ENCODE results near the gene MED20. TPM values are rescaled to one million over a fixed set of nuclear protein-coding genes. Genes with fewer than 3 reads are reported as not detected.

MED20 gene
- total RNA-seq, 1 donor from 2014 or later, result 24.3 TPM

DNA sequence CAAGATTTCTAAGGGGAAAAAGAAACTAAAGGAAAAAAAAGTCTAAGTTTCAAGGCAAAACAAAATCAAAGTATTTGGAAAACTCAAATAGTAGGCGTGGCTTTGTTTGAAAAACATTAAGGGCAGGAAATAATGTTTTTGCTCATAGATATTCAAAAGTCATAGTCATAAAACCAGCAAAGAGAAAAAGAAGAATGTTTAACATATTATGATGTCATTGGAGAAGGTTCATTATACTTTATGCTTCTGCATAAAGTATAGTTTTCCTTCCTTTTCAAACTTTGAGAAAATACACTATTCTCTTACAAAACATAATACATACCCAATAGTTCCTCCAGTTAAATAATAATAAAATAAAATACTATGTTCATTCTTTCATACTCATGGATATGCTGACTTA lies 39.4 kb downstream of the MED20 start:
- Mint-ChIP-seq H3K4me3 (ENCODE audit: unreplicated experiment) (no peak overlapping the region), H3K9me3 (ENCODE audit: unreplicated experiment) (no peaks in the 10 kb centered on the region), H3K27ac (ENCODE audit: unreplicated experiment) (no peak overlapping the region), H3K4me1 (ENCODE audit: unreplicated experiment) (peaks cover 18% of the 10 kb centered on the region), H3K27me3 (ENCODE audit: unreplicated experiment) (no peaks in the 10 kb centered on the region), H3K36me3 (ENCODE audit: unreplicated experiment) (peaks cover 1% of the 10 kb centered on the region)
- TF ChIP-seq, protein P1, sequence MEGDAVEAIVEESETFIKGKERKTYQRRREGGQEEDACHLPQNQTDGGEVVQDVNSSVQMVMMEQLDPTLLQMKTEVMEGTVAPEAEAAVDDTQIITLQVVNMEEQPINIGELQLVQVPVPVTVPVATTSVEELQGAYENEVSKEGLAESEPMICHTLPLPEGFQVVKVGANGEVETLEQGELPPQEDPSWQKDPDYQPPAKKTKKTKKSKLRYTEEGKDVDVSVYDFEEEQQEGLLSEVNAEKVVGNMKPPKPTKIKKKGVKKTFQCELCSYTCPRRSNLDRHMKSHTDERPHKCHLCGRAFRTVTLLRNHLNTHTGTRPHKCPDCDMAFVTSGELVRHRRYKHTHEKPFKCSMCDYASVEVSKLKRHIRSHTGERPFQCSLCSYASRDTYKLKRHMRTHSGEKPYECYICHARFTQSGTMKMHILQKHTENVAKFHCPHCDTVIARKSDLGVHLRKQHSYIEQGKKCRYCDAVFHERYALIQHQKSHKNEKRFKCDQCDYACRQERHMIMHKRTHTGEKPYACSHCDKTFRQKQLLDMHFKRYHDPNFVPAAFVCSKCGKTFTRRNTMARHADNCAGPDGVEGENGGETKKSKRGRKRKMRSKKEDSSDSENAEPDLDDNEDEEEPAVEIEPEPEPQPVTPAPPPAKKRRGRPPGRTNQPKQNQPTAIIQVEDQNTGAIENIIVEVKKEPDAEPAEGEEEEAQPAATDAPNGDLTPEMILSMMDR (IDR thresholded peaks at IDR 0.05), result no peak
- no peak for DNase-seq (ENCODE audit: extremely low spot score, unreplicated experiment)

DNA sequence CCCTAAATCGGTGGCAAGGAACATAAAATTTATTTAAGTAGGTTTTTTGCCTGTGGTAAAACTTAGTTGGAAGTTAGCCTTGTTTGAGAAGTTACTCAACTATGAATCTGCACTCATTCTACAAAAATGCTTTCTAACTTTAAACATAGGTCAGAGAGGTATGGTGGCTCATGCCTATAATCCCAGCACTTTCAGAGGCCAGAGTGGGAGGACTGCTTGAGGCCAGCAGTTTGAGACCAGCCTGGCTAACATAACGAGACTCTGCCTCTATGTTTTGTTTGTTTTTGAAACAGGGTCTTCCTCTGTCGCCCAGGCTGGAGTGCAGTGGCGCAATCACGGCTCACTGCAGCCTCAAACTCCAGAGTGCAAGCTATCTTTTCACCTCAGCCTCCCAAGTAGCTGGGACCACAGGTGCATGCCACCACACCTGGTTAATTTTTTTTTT lies 42.0 kb downstream of the MED20 start:
- Mint-ChIP-seq H3K36me3 (ENCODE audit: unreplicated experiment) (peaks cover 1% of the 10 kb centered on the region), H3K4me1 (ENCODE audit: unreplicated experiment) (peaks cover 18% of the 10 kb centered on the region), H3K4me3 (ENCODE audit: unreplicated experiment) (no peak overlapping the region), H3K27me3 (ENCODE audit: unreplicated experiment) (no peaks in the 10 kb centered on the region), H3K9me3 (ENCODE audit: unreplicated experiment) (no peaks in the 10 kb centered on the region), H3K27ac (ENCODE audit: unreplicated experiment) (peak overlapping the region; percentile 14)
- TF ChIP-seq, protein P1 (IDR thresholded peaks at IDR 0.05), result no peak
- DNase-seq (ENCODE audit: extremely low spot score, unreplicated experiment), result no peak

DNA sequence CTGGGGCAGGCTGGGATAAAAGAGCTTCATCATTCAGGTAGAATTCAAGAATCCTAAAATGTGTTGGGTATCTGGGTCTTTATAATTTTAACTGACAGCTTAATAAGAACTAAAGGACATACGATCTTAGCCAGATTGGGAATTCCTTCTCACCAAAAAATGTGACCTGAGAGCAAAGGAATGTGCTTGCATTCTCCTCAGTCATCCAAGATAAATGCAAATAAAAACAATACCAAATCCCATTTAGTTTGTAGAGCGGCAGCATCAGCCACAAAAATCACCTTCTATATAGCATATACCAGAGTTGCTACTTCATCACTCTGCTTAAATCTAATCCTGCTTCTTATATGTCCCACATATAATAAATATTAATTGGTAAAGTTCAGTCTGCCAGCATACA lies 42.7 kb downstream of the MED20 start:
- Mint-ChIP-seq H3K9me3 (ENCODE audit: unreplicated experiment) (no peaks in the 10 kb centered on the region), H3K36me3 (ENCODE audit: unreplicated experiment) (peaks cover 1% of the 10 kb centered on the region), H3K27ac (ENCODE audit: unreplicated experiment) (no peak overlapping the region), H3K4me1 (ENCODE audit: unreplicated experiment) (peaks cover 18% of the 10 kb centered on the region), H3K27me3 (ENCODE audit: unreplicated experiment) (no peaks in the 10 kb centered on the region), H3K4me3 (ENCODE audit: unreplicated experiment) (no peak overlapping the region)
- DNase-seq (ENCODE audit: extremely low spot score, unreplicated experiment), result no peak
- TF ChIP-seq, protein P1 (IDR thresholded peaks at IDR 0.05), result no peak

DNA sequence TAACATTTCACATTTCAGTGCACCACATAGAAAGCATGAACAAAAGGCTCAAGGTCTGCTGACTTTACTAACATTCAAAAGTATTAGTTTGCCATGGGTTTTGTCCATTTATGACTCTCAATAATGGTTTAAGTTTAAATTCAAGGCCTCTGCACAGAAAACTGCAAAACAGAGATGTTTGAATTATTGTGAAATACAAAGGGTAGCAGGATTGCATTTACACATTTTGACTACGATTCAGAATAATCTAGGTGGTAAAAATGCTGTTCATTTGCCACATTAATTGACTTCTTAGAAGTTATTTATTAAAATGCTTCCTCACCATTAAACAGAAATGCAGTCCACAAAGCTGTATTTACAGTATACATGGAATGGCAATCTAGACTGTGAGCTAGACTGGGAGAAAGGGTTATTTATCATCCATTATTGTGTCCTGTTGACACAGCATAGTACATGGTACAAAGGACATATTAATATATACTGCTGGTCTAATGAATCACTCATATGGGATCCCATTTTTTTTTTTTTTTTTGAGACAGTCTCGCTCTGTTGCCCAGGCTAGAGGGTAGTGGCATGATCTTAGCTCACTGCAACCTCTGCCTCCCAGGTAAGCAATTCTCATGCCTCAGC lies 43.8 kb downstream of the MED20 start:
- TF ChIP-seq, protein P1 (IDR thresholded peaks at IDR 0.05), result no peak
- H3K27me3 Mint-ChIP-seq (ENCODE audit: unreplicated experiment), result no peaks in the 10 kb centered on the region
- peaks cover 18% of the 10 kb centered on the region for H3K4me1 Mint-ChIP-seq (ENCODE audit: unreplicated experiment)
- no peak overlapping the region for H3K4me3 Mint-ChIP-seq (ENCODE audit: unreplicated experiment)
- no peak for DNase-seq (ENCODE audit: extremely low spot score, unreplicated experiment)
- no peaks in the 10 kb centered on the region for H3K9me3 Mint-ChIP-seq (ENCODE audit: unreplicated experiment)
- H3K27ac Mint-ChIP-seq (ENCODE audit: unreplicated experiment), result no peak overlapping the region
- H3K36me3 Mint-ChIP-seq (ENCODE audit: unreplicated experiment), result peaks cover 1% of the 10 kb centered on the region

DNA sequence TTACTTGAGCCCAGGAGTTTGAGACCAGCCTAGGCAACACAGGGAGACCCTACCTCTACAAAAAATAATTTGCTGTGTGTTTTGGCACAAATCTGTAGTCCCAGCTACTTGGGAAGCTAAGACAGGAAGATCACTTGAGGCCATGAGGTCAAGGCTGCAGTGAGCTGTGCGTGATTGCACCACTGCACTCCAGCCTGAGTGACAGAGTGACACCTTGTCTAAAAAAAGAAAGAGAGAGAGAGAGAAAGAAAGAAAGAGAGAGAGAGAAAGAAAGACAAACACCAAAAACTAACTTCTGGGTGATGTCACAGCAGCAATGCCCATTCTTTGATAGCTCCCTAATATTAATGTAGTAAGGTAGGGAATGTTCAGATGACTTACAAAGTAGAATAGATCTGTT lies 46.2 kb downstream of the MED20 start:
- peaks cover 15% of the 10 kb centered on the region for H3K4me1 Mint-ChIP-seq (ENCODE audit: unreplicated experiment)
- no peaks in the 10 kb centered on the region for H3K36me3 Mint-ChIP-seq (ENCODE audit: unreplicated experiment)
- H3K9me3 Mint-ChIP-seq (ENCODE audit: unreplicated experiment), result no peaks in the 10 kb centered on the region
- no peak for DNase-seq (ENCODE audit: extremely low spot score, unreplicated experiment)
- no peak overlapping the region for H3K4me3 Mint-ChIP-seq (ENCODE audit: unreplicated experiment)
- H3K27me3 Mint-ChIP-seq (ENCODE audit: unreplicated experiment), result no peaks in the 10 kb centered on the region
- no peak overlapping the region for H3K27ac Mint-ChIP-seq (ENCODE audit: unreplicated experiment)
- TF ChIP-seq, protein P1 (IDR thresholded peaks at IDR 0.05), result no peak

Measured in osteocyte (in vitro differentiated cells).